Measurements from ENCODE around the gene GLDC.

GLDC gene

GRCh38 chr9:6673326-6674025, 27.9 kb upstream of the GLDC start:
- no peak overlapping the region for H3K4me3 ChIP-seq (ENCODE audit: low read depth, low read length)
- no peak for TF ChIP-seq CTCF (IDR thresholded peaks at IDR 0.05; ENCODE audit: low read depth, low read length)

GRCh38 chr9:6672118-6672517, 26.6 kb upstream of the GLDC start:
- TF ChIP-seq CTCF (IDR thresholded peaks at IDR 0.05; ENCODE audit: low read depth, low read length) = no peak
- H3K4me3 ChIP-seq (ENCODE audit: low read depth, low read length) = no peak overlapping the region

- TF ChIP-seq CTCF (IDR thresholded peaks at IDR 0.05; ENCODE audit: low read depth, low read length) = no peak
These were observed 25.9 kb upstream of the GLDC start for GRCh38 chr9:6671416-6671815.

GRCh38 chr9:6669881-6670280, 24.4 kb upstream of the GLDC start:
- no peak for TF ChIP-seq CTCF (IDR thresholded peaks at IDR 0.05; ENCODE audit: low read depth, low read length)
- H3K4me3 ChIP-seq (ENCODE audit: low read depth, low read length) = no peak overlapping the region

More at GRCh38 chr9:6671416-6671815, 25.9 kb upstream of the GLDC start:
- H3K4me3 ChIP-seq (ENCODE audit: low read depth, low read length) = no peak overlapping the region

- no peak overlapping the region for H3K4me3 ChIP-seq (ENCODE audit: low read depth, low read length)
- TF ChIP-seq CTCF (IDR thresholded peaks at IDR 0.05; ENCODE audit: low read depth, low read length) = peak; percentile 28; the same call in 1 of the 2 replicates
These were observed 22.2 kb upstream of the GLDC start for GRCh38 chr9:6667633-6668280.

GRCh38 chr9:6667080-6667479, 21.6 kb upstream of the GLDC start:
- TF ChIP-seq CTCF (IDR thresholded peaks at IDR 0.05; ENCODE audit: low read depth, low read length) = no peak
- H3K4me3 ChIP-seq (ENCODE audit: low read depth, low read length) = no peak overlapping the region

GRCh38 chr9:6665628-6666027, 20.1 kb upstream of the GLDC start:
- TF ChIP-seq CTCF (IDR thresholded peaks at IDR 0.05; ENCODE audit: low read depth, low read length) = no peak
- no peak overlapping the region for H3K4me3 ChIP-seq (ENCODE audit: low read depth, low read length)
